HepG2 (cell line): ENCODE measurements around the gene MRPS21. TPM values are rescaled to one million over a fixed set of nuclear protein-coding genes. Genes with fewer than 3 reads are reported as not detected.

Source experiments
- AGO1 ChIP-seq: fragments of 200-400 bp; formaldehyde crosslinking; IDR thresholded peaks from 2 replicates; pipeline ENCODE4 v1.6.1; 2017; ENCODE audit warnings: mild to moderate bottlenecking, low read depth, low read length, moderate library complexity; ENCODE audit not compliant: poor library complexity, severe bottlenecking
- AKAP8 ChIP-seq: sonication (generic); formaldehyde crosslinking; IDR thresholded peaks from 2 replicates; pipeline ENCODE4 v1.5.1; 2020; ENCODE audit warnings: mild to moderate bottlenecking, missing genetic modification reagents
- ASH2L ChIP-seq: fragments of 300-600, 200-600 bp; sonication (generic); IDR thresholded peaks from 2 replicates; pipeline ENCODE4 v1.7.0; 2017; ENCODE audit warnings: low read depth, mild to moderate bottlenecking, moderate library complexity, mixed read lengths, low read length; ENCODE audit not compliant: insufficient read length
- CHD2 ChIP-seq: IDR thresholded peaks from 2 replicates; pipeline ENCODE4 v1.6.1; 2011; ENCODE audit warnings: low read depth, low read length, improper control_type of control experiment
- ESRRA ChIP-seq: sonication (generic); formaldehyde crosslinking; IDR thresholded peaks from 2 replicates; pipeline ENCODE4 v1.5.1; 2020; ENCODE audit warnings: mild to moderate bottlenecking, low read depth, missing genetic modification reagents
- FOXM1 ChIP-seq: sonication (generic); formaldehyde crosslinking; IDR thresholded peaks from 2 replicates; pipeline ENCODE4 v1.5.0; 2020; ENCODE audit warnings: missing genetic modification reagents
- GATAD1 ChIP-seq: IDR thresholded peaks from 2 replicates; pipeline ENCODE4 v1.6.1; 2016; ENCODE audit warnings: missing genetic modification reagents, missing compliant biosample characterization
- GLMP ChIP-seq: sonication (generic); formaldehyde crosslinking; IDR thresholded peaks from 2 replicates; pipeline ENCODE4 v1.9.0; 2021; ENCODE audit warnings: missing genetic modification reagents, mild to moderate bottlenecking, borderline replicate concordance
- GPN1 ChIP-seq: sonication (generic); formaldehyde crosslinking; IDR thresholded peaks from 2 replicates; pipeline ENCODE4 v1.5.1; 2020; ENCODE audit warnings: missing genetic modification reagents, borderline replicate concordance
- KDM4B ChIP-seq: sonication (generic); formaldehyde crosslinking; IDR thresholded peaks from 2 replicates; pipeline ENCODE4 v1.4.0; 2020; ENCODE audit warnings: missing genetic modification reagents
- MXD3 ChIP-seq: IDR thresholded peaks from 2 replicates; pipeline ENCODE4 v1.6.1; 2016; ENCODE audit warnings: mild to moderate bottlenecking, missing biosample characterization, missing genetic modification reagents
- NAIF1 ChIP-seq: sonication (generic); formaldehyde crosslinking; IDR thresholded peaks from 2 replicates; pipeline ENCODE4 v1.5.0; 2020; ENCODE audit warnings: mild to moderate bottlenecking, missing genetic modification reagents, borderline replicate concordance
- POLR2A ChIP-seq, 2 experiments: IDR thresholded peaks; 2 replicates each; pipeline ENCODE4 v1.6.1; 2011; ENCODE audit warnings: low read depth in 2 of 2, low read length in 2 of 2, mild to moderate bottlenecking in 1 of 2, moderate library complexity in 1 of 2; ENCODE audit not compliant: insufficient read depth in 1 of 2
- POLR2AphosphoS2 ChIP-seq: IDR thresholded peaks from 2 replicates; pipeline ENCODE4 v1.6.1; 2011; ENCODE audit warnings: low read depth, low read length, improper control_type of control experiment
- SMAD1 ChIP-seq: sonication (generic); formaldehyde crosslinking; IDR thresholded peaks from 2 replicates; pipeline ENCODE4 v1.4.0; 2020; ENCODE audit warnings: missing genetic modification reagents, low read depth, mild to moderate bottlenecking, borderline replicate concordance
- SNAI1 ChIP-seq: sonication (generic); formaldehyde crosslinking; IDR thresholded peaks from 2 replicates; pipeline ENCODE4 v1.5.0; 2020; ENCODE audit warnings: mild to moderate bottlenecking, missing genetic modification reagents, borderline replicate concordance
- SNAPC5 ChIP-seq: sonication (generic); formaldehyde crosslinking; IDR thresholded peaks from 2 replicates; pipeline ENCODE4 v1.8.1; 2023; ENCODE audit warnings: mild to moderate bottlenecking, missing genetic modification reagents, borderline replicate concordance
- SP140L ChIP-seq: sonication (generic); formaldehyde crosslinking; IDR thresholded peaks from 2 replicates; pipeline ENCODE4 v1.4.0; 2020; ENCODE audit warnings: missing genetic modification reagents, borderline replicate concordance
- XRCC5 ChIP-seq: fragments of 200-400 bp; formaldehyde crosslinking; optimal IDR thresholded peaks from 2 replicates; pipeline ENCODE3; 2017; ENCODE audit warnings: mild to moderate bottlenecking, low read length
- ZBTB3 ChIP-seq: sonication (generic); formaldehyde crosslinking; IDR thresholded peaks from 2 replicates; pipeline ENCODE4 v1.4.0; 2020; ENCODE audit warnings: low read depth, mild to moderate bottlenecking, moderate library complexity, missing genetic modification reagents, borderline replicate concordance
- ZBTB38 ChIP-seq: sonication (generic); formaldehyde crosslinking; IDR thresholded peaks from 2 replicates; pipeline ENCODE4 v1.5.1; 2020; ENCODE audit warnings: mild to moderate bottlenecking, missing genetic modification reagents
- ZFP41 ChIP-seq: sonication (generic); formaldehyde crosslinking; IDR thresholded peaks from 2 replicates; pipeline ENCODE4 v1.4.0; 2020; ENCODE audit warnings: mild to moderate bottlenecking, missing genetic modification reagents, borderline replicate concordance
- ZGPAT ChIP-seq: IDR thresholded peaks from 2 replicates; pipeline ENCODE4 v1.6.1; 2016; ENCODE audit warnings: mild to moderate bottlenecking
- ZMYM4 ChIP-seq: sonication (generic); formaldehyde crosslinking; IDR thresholded peaks from 2 replicates; pipeline ENCODE4 v1.8.1; 2023; ENCODE audit warnings: mild to moderate bottlenecking, missing genetic modification reagents
- ZNF296 ChIP-seq: sonication (generic); formaldehyde crosslinking; conservative IDR thresholded peaks from 2 replicates; pipeline ENCODE4 v1.5.0; 2020; ENCODE audit warnings: mild to moderate bottlenecking, missing genetic modification reagents
- ZNF530 ChIP-seq: sonication (generic); formaldehyde crosslinking; IDR thresholded peaks from 2 replicates; pipeline ENCODE4 v1.5.0; 2020; ENCODE audit warnings: low read depth, mild to moderate bottlenecking, missing genetic modification reagents
- ZNF564 ChIP-seq: sonication (generic); formaldehyde crosslinking; IDR thresholded peaks from 2 replicates; pipeline ENCODE4 v1.8.1; 2023; ENCODE audit warnings: mild to moderate bottlenecking, missing genetic modification reagents
- polyA plus RNA-seq, 8 experiments: library from polyadenylated mRNA; depleted of rRNA in 3 of 8; stranded (reverse) in 7 of 8; unstranded in 1 of 8; fragments of >200 nt; fragmentation: Illumina TruSeq in 4 of 8; extraction: Trizol in 4 of 8; gene quantifications; 2 replicates each; pipeline versions ENCODE4 v1.2.1 to v1.2.3, GENCODE V29; 2011 to 2016; ENCODE audit warnings: low read depth in 4 of 8, missing spikeins in 1 of 8, mixed read lengths in 1 of 8; ENCODE audit not compliant: insufficient read depth in 1 of 8
- total RNA-seq, 5 experiments: library from RNA; depleted of rRNA; stranded (reverse); fragments of >200 nt; fragmentation: Illumina TruSeq; extraction: Trizol; gene quantifications; 2 replicates each; pipeline ENCODE4 v1.2.3, GENCODE V29; 2016; ENCODE audit warnings: low read depth in 1 of 5

Gene MRPS21
- total and polyA plus RNA-seq, 2 of the 13 experiments (the other 11 are each of a cell fraction or from before 2014, with no cell fraction given) = 59.4 to 64.2 TPM

- TF ChIP-seq ESRRA (CRISPR knock-in tag) (no peak), ASH2L (no peak), SP140L (no peak), GATAD1 (CRISPR knock-in tag) (no peak), ZBTB3 (CRISPR knock-in tag) (no peak), ZFP41 (no peak), AGO1 (no peak), KDM4B (CRISPR knock-in tag) (no peak), FOXM1 (CRISPR knock-in tag) (no peak), ZNF296 (CRISPR knock-in tag) (no peak), GPN1 (no peak), ZBTB38 (CRISPR knock-in tag) (no peak), ZMYM4 (peak; percentile 32; the same call in 1 of the 2 replicates), XRCC5 (peak; percentile 61), NAIF1 (CRISPR knock-in tag) (no peak; the same call in 1 of the 2 replicates), POLR2A (IDR thresholded peaks at IDR 0.05; ENCODE audit: insufficient read depth in 1 of 2, low read depth in 2 of 2, low read length in 2 of 2) (0 out of 4 replicates have a peak, but pooled peaks of 1 of the 2 experiments have one; percentile 45), MXD3 (no peak), ZNF530 (CRISPR knock-in tag) (no peak), ZNF564 (no peak), SNAPC5 (no peak), CHD2 (no peak), AKAP8 (CRISPR knock-in tag) (no peak), SNAI1 (no peak), ZGPAT (CRISPR knock-in tag) (peak; percentile 27; the same call in 1 of the 2 replicates), SMAD1 (no peak), POLR2AphosphoS2 (no peak), GLMP (CRISPR knock-in tag) (no peak)
Measured at GRCh38 chr1:150259758-150260669, 33.6 kb upstream of the MRPS21 start (continued).
